NCI-H226 (cell line): ENCODE measurements around the gene ACOT8.
A peak's percentile ranks its signal among the peaks of the same experiment; 100 is the strongest.
"Not testable (repeated sequence)": the region's sequence is repeated elsewhere in the genome, so short reads cannot be mapped to it uniquely, and the experiment has no call there.

Source experiments
- DNase-seq: peaks from one replicate; pipeline ENCODE4 v3.0.0-alpha.2; 2015

ACOT8 gene

DNA sequence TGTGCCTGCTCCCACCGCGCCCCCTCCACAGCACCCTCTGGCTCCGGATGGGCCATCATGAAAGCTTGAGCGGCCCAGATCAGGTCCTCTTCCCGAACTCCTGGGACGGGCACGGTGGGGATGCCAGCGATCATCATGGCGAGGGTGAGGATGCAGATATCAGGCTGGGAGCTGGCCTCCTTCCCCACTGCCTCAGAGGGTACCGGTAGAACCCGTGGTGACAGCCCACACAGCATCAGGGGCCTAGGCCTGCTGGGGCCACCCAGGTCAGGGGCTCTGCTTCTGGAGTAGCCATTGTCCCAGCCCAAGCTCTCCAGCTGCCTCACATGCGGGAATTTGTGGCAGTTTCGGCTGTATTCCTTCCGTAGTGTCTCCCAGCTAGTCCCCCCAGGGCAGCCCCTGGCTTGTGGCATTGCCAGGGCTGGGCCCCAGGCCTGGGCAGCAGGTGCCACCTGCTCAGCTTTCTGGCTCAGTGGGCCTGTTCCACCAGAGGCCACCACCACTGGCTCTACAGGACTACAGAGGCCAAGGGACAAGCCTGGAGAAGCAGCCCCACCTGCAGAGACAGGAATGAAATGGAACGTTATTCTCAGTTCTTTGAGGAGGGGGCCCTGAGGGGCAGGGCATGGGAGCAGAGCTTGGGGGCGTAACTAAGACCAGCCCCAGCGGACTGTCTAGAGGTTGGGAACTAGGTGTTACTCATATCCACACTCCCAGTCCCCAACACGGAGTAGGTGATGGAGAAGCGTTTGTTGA lies 29.6 kb upstream of the ACOT8 start:
- no peak for DNase-seq

DNA sequence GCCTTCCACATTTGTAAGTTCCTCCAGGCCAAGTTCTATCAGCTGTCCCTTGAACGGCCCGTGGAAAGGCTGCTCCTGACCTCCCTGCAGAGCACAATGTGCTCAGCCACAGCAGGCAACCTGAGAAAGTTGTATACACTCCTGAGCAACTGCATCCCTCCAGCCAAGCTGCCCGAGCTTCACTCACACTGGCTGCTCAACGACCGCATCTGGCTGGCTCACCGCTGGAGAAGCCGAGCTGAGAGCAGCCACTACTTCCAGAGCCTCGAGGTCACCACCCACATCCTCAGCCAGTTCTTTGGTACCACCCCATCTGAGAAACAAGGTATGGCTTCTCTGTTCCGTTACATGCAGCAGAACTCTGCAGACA lies 25.9 kb upstream of the ACOT8 start:
- DNase-seq: no peak

DNA sequence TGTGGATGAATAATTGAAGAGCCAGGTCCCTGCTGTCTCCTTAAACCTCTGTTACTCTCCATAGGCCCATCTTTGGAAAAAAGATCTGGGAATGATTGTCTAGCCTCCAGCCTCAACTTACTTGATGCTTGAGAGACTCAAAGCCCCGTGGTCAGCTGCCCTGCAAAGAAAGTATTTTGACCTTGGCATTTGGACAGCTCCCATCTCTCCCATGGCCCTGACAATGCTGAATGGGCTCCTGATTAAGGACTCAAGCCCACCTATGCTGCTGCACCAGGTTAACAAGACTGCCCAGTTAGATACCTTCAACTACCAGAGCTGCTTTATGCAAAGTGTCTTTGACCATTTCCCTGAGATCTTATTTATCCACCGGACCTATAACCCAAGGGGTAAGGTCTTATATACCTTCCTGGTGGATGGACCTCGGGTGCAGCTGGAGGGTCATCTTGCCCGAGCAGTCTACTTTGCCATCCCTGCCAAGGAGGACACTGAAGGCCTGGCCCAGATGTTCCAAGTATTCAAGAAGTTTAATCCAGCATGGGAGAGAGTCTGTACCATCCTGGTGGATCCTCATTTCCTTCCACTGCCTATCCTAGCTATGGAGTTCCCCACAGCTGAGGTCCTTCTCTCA lies 25.4 kb upstream of the ACOT8 start:
- DNase-seq: no peak

DNA sequence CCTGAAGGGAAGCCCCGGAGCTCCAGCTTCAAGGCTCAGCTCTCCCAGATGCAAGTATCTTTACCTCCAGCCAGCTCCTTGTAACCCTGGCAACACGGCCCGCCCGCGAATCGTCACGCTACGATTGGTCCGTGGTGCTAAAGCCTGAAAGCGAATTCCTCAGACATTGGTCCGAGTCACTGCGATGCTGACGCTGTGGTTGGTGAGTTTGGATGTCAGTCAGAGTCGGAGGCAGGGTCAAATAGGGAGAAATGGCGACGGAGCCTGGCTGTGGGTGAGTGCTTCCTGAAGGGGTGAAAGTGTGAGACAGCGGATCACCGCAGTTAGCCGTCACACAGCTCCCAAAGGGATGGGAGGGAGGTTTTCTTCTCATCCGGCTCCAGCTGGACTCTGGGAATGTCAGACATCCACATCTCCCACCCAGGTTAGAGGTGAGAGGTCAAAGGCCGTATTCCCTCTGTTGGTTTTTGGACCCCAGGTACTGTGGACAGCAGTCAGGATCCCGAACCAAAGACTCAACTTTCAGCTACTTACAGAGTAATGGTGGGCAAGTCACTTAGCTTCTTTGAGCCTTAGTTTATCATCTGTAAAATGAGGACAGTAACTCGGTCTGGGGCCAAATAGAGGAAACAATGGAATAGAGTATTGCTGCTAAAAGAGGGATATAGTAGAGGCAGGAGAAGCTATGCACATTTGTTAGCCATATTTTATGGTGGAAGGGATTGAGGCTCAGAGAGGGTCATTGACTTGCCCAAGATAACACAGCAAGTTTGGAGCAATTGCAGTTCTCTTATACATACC lies 24.0 kb upstream of the ACOT8 start, which contains the start of gene ZSWIM1:
Gene ZSWIM1, plus strand, starts transcription at position 240 of the 801 bp plus-strand sequence. CDS start 1,366 bp downstream, outside the sequence.
- DNase-seq: peak; percentile 98

DNA sequence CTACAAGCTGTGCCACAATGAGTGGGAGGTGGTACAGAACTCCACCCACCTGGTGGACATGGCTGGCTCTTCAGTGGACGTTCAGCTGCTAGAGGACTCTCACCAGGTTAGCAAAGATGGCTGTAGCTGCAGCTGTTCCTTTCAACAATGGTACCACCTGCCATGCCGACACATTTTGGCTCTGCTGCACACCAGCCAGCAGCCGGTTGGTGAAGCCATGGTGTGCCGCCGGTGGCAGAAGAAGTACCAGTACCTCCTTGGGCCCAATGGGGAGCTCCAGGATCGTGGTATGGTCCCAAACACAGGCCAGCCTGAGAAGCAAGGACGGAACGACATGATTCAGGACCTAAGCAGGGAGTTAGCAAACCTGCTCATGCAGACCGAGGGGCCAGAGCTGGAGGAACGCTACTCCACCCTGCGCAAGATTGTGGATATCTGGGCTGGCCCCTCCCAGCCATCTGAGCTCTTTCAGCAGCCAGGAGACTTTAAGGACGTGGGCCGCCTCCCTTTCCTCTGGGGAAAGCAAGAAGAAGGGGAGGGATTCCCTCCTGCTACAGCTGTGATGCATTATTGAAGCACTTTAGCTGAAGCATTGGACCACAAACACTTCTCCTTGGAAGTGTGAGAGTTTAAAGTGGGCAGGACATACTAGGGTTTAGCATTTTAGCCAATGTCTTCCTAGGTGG lies 21.0 kb upstream of the ACOT8 start:
- DNase-seq: no peak

DNA sequence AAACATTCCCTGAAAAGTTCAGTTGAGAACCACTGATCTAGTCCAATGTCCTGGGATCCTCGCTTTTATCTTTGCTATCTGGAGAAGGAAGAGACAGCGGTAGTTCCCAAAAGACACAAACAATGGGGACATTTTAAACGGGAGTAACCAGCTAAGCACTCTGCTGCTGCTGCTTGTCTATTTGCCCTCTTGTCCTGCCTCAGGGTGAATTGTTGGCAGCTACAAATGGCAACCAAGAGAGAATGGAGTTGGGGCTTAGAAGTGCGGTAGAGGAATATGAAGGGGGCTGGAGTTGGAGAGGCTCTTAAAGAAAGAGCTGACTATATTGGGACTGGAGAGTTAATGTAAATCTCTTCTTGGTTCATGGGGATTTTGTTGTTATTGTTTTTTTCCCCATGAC lies 17.4 kb upstream of the ACOT8 start:
- no peak for DNase-seq

DNA sequence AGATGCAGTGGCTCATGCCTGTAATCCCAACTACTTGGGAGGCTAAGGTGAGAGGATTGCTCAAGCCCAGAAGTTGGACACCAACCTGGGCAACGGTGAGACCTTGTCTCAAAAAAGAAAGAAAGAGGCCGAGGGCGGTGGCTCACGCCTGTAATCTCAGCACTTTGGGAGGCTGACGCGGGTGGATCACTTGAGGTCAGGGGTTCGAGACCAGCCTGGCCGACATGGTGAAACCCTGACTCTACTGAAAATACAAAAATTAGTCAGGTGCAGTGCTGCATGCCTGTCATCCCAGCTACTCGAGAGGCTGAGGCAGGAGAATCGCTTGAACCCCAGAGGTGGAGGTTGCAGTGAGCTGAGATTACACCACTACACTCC lies 16.9 kb upstream of the ACOT8 start:
- not testable (repeated sequence) for DNase-seq

DNA sequence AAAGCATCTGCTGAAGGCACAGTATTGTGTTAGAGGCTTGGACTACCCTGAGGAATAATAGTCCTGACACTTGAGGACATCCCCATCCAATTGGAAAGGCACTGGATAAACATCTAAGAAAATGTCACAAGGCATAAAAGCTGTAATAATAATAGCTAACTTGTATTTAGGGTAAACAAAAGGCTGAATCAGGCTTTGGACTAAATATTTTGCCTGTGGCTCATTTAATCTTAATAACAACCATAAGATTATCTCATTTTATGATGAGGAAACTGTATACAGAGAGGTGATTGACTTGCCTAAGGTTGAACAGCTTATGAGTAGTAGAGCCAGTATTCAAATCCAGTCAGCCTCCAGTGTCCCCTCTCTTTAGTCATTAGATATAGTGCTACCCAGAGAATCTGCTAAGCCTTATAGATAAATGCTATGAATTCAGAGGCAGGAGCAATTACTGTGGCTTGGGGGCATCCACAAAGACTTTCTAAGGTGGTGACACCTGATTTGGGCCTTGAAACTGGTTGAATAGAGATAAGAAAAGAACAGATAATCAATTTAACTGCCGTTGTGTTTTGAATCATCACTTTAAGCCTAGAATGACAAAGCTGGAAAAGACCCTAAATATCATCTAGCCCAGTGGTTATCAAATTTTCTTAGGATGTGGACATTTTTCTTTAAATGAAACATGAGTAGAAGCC lies 16.4 kb upstream of the ACOT8 start:
- no peak for DNase-seq

DNA sequence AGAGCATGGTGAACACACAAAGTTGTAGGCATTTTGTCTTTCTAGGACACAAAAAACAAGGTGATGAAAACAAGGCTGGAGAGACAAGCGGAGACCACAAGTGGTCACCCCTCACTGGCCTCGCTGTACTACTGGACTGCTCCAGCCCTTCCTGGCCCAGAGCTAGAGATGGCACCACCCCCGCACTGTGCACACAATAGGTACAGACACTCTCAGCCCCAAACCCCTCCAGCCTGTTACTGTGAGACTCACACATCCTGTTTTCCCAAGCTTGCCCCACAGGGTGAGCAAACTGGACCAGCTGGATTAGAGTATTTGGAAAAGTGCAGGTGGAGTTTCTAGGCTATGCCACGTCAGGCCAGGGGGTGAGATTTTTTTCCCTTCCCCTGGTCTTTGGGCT lies 15.4 kb upstream of the ACOT8 start:
- no peak for DNase-seq

DNA sequence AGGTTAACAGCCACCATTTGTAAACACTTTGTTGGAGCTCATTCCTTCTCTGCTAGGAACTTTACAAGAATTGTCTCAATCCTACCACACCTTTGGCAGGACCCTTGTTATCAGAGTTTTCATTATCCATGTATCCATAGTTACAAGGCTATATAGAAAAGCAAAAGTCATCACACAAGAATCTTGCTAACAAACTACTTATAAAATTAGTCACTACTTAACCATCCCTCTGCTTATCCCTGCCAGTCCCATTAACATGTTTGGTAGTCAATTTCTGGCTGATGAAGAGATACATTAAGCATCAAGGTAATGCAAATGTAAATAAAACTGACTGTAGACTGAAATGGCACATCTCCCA lies 10.6 kb upstream of the ACOT8 start:
- DNase-seq: peak; percentile 60

DNA sequence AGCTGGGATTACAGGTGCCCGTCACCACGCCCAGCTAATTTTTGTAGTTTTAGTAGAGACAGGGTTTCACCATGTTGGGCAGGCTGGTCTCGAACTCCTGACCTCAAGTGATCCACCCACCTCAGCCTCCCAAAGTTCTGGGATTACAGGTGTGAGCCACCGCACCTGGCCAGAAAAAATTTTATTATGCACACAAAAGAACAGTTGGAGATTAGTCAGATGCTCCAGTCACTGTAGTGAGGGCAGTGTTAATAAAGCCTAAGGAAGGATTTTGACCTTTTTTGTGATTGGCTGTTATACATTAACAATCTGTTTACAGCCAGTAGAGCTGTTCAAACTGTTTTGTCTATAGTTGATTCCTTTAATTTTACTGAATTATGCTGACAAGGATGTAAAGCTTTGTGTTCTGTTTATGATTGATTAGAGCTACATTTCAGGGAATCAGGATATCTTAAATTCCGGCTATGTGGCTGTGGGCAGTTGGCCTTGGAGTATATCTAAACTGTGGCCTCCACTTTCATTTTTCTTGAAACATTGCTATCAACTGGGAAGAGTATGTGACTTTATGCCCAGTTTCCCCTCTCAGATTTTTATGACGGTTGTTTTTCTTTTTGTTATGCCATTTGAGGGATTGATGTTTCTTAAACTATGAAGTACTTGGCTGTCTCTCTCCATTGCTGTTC lies 10.1 kb upstream of the ACOT8 start:
- DNase-seq: no peak

DNA sequence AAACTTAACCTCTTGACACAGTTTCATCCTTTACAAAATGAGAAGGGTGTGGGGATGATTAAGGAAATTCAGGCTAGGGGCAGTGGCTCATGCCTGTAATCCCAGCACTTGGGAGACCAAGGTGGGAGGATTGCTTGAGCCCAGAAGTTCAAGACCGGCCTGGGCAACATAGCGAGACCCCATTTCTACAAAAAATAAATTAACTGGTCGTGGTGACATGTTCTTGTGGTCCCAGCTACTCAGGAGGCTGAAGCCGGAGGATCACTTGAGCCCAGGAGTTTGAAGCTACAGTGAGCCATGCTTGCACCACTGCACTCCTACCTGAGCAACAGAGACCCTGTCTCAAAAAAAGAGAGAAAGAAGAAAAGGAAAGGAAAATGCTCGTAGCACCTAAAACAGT lies 9.3 kb upstream of the ACOT8 start:
- DNase-seq: no peak

DNA sequence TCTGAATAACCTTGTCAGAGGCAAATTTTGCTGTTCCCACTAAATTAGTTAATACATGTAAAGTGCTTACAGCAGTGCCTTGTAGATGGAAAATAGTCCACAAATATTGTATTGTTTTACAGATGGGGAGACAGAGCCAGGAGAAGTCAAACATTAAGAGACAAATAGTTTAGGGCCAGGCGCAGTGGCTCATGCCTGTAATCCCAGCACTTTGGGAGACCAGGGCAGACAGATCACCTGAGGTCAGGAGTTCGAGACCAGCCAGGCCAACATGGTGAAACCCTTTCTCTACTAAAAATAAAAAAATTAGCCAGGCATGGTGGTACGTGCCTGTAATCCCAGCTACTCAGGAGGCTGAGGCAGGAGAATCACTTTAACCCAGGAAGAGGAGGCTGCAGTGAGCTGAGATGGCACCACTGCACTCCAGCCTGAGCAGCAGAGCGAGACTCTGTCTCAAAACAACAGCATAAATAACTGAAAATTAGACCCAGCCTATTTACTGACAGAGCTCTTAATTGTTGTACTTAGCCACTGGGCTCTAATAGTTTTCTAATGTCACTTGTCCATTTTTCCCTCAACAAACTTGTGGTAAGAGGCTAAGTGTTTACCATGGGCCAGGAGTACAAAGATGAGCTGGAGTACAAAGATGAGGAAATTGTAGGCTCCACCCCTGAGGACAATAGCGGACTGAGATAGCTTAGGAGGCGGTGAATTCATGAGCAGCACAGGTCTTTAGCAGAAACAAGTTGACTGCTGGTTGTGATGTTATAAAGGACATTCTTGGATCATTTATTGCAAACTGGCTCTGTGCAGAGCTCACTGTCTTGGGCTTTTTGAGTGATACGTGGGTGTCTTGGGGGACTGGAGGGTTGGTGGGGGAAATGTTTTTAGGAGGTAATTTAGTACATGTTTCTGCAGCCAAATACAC lies 6.6 kb upstream of the ACOT8 start:
- DNase-seq: no peak

DNA sequence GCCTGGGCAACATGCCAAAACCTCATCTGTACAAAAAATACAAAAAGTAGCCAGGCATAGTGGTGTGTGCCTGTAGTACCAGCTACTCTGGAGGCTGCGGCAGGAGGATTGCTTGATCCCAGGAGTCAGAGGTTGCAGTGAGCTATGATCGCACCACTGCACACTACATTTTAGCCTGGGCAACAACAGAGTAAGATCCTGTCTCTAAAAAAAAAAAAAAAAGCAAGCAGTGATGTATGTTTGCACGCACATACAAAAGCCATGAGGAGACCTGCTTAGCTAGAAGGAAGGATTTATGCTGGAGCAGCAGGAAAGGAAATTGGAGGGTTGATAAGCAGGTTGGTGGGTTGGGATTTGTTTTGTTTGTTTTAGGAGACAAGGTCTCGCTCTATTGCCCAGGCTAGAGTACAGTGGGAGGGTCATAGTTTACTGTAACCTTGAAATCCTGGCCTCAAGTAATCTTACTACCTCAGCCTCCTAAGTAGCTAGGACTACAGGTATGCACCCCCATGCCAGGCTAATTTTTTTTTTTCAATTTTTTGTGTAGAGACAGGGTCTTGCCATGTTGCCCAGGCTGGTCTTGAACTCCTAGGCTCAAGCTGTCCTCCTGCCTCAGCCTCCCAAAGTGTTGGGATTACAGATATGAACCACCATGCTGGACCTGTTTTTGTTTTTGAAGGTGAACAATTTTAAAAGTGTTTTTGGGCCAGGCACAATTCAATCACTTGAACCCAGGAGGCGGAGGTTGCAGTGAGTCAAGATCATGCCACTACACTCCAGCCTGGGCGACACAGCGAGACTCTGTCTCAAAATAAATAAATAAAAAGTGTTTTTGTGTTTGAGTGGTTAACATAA lies 4.3 kb upstream of the ACOT8 start:
- DNase-seq: no peak

DNA sequence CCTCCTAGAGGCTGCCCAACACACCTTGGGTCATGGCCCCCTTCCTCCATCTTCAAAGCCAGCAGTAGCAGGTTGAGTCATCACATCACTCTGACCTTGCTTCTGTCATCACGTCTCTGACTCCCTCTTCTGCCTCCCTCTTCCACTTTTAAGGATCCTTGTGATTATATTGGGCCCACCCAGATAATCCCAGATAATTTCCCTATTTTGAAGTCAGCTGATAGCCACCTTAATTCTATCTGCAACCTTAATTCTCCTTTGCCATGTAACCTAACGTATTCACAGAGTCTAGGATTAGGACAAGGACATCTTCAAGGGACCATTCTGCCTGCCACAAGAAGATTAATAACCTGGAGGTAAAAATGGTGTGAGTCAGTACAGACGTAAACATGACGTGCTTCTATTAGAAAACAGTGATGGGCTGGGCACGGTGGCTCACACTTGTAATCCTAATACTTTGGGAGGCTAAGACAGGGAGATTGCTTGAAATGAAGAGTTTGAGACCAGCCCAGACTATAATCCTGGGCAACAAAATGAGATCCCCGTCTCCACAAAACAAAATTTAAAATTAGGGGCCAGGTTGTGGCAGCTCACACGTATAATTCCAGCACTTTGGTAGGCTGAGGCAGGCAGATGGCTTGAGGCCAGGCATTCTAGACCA lies 3.5 kb upstream of the ACOT8 start:
- no peak for DNase-seq

DNA sequence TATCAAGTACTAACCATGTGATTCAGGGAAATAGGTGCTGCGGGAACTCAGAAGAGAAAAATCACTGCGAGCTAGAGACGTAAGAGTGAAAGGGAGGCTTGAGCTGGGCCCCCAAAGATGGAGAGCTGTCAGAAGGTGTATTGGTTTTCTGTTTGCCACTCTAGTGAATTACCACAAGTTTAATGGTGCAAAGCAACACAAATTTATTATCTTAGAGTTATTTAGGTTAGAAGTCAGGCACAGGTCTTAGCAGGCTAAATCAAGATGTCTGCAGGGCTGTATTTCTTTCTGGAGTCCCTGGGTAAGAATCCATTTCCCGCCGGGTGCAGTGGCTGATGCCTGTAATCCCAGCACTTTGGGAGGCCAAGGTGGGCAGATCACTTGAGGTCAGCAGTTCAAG lies 2.7 kb upstream of the ACOT8 start:
- DNase-seq: no peak

DNA sequence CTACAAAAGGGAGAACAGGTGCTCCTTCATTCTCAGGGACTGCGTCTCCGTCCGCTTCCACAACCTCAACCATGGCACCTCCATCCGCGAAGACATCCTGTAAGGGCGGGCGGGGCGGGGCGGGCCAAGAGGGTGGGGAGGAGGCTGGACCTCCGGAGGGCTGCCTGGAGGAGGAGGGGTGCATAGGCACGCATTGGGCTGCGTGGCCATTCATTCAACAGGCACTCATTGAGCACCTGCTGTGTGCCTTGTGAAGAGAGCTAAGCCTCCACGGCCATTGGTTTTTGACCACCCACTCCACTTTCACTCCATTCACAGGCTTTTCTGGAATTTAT lies 657 bp upstream of the ACOT8 start:
- DNase-seq: no peak

DNA sequence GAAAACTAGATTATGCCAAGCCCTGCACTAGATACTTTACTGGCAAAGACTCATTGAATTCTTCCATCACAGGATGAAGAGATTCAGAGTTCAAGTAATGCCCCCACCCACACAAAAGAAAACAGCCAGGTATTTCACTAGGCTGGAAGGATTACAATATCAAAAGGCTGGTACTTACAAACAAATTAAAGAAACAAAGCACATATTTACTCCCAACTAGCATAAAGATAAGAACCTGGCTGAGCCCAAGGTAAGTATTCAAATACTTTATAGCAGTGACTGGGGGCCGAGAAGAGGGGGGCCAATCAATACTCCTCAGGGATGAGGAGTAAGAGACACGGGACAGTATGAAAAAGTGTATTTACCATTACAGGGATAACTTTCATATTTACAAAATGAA lies 3.7 kb downstream of the ACOT8 start:
- DNase-seq: no peak

DNA sequence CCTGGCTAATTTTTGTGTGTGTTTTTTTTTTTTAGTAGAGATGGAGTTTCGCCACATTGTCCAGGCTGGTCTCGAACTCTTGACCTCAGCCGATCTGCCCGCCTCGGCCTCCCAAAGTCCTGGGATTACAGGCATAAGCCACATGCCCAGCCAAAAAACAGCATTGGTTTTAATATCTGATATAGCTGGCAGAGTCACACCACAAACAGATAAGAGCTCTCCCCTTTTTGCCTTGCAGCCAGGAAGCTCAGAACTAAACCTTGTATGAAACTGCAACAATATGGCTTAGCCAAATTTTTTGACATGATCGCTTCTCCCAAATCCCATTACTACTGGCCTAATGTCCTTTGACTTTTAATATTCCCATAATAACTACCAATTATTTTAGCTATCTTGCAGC lies 4.9 kb downstream of the ACOT8 start:
- DNase-seq: no peak

DNA sequence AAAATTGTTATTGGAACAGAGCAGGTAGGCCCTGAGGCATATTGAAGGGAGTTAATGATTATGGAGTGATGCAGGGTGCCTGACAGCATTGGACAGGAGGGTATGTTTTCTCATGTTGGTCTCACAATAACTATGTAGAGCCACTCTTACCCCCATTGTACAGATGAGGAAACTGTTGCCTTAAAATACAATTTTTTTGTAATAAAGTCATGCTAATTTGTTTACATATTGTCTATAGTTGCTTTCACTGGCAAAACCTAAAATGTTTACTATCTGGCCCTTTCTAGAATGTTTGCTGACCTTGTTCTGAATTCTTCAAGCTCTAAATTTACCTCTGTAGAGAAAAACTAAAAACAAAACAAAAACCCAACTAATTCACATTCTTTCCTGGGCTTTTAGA lies 5.7 kb downstream of the ACOT8 start:
- DNase-seq: no peak
